Hepatic stellate cell (primary cell): ENCODE results near the gene CYP4Z1.
"Not testable (repeated sequence)": the region's sequence is repeated elsewhere in the genome, so short reads cannot be mapped to it uniquely, and the experiment has no call there.

Experiments used
- DNase-seq: peaks from one replicate; pipeline ENCODE4 v3.0.0; 2011; ENCODE audit warnings: low spot score

CYP4Z1 gene

GRCh38 chr1:47128221-47128620, 61.2 kb downstream of the CYP4Z1 start:
- no peak for DNase-seq

- DNase-seq = not testable (repeated sequence)
Observed at GRCh38 chr1:47128854-47129253, 61.8 kb downstream of the CYP4Z1 start.

GRCh38 chr1:47129489-47130230, 62.6 kb downstream of the CYP4Z1 start:
- DNase-seq = not testable (repeated sequence)

GRCh38 chr1:47132665-47133064, 65.6 kb downstream of the CYP4Z1 start:
- not testable (repeated sequence) for DNase-seq

GRCh38 chr1:47137198-47137597, 70.2 kb downstream of the CYP4Z1 start, which contains the start of gene CYP4A22:
Gene CYP4A22, plus strand, starts transcription at chr1:47137441. Its CDS starts 45 bp downstream, at chr1:47137486.
- no peak for DNase-seq

GRCh38 chr1:47137925-47138615, 71.0 kb downstream of the CYP4Z1 start:
- DNase-seq = no peak

GRCh38 chr1:47140358-47140757, 73.3 kb downstream of the CYP4Z1 start:
- not testable (repeated sequence) for DNase-seq

- not testable (repeated sequence) for DNase-seq
Observed at GRCh38 chr1:47143654-47144053, 76.6 kb downstream of the CYP4Z1 start.

- DNase-seq = not testable (repeated sequence)
Observed at GRCh38 chr1:47146495-47146894, 79.5 kb downstream of the CYP4Z1 start.

GRCh38 chr1:47147047-47147785, 80.2 kb downstream of the CYP4Z1 start:
- DNase-seq = no peak

- not testable (repeated sequence) for DNase-seq
Observed at GRCh38 chr1:47149162-47149561, 82.1 kb downstream of the CYP4Z1 start.

- DNase-seq = not testable (repeated sequence)
Observed at GRCh38 chr1:47156457-47156856, 89.4 kb downstream of the CYP4Z1 start.

- DNase-seq = not testable (repeated sequence)
Observed at GRCh38 chr1:47157957-47158356, 90.9 kb downstream of the CYP4Z1 start.

GRCh38 chr1:47160716-47161115, 93.7 kb downstream of the CYP4Z1 start:
- DNase-seq = no peak

- no peak for DNase-seq
Observed at GRCh38 chr1:47161298-47162040, 94.4 kb downstream of the CYP4Z1 start.

GRCh38 chr1:47164552-47164951, 97.5 kb downstream of the CYP4Z1 start:
- DNase-seq = no peak
